Astrocyte (in vitro differentiated cells and primary cell): Measurements from ENCODE around the gene MED27. TPM values are rescaled to one million over a fixed set of nuclear protein-coding genes. Genes with fewer than 3 reads are reported as not detected.

Experiments
- DNase-seq: peaks from one replicate; pipeline ENCODE4 v3.0.0-alpha.2; 2010; ENCODE audit warnings: low read depth
- FAIRE-seq: peaks from 2 replicates; lab custom pipeline; 2011; peaks lifted over from hg19 to GRCh38; lab: Jason Lieb, UNC
- H2AFZ ChIP-seq: 2 replicates; pipeline ENCODE4 v1.6.0; 2012; ENCODE audit warnings: low read depth, low read length, inconsistent platforms
- H3K27ac ChIP-seq: 2 replicates; pipeline ENCODE4 v1.5.1; 2011; ENCODE audit warnings: low read depth, low read length, inconsistent platforms
- H3K27me3 ChIP-seq: 2 replicates; pipeline ENCODE4 v1.6.0; 2011; ENCODE audit warnings: low read length, inconsistent platforms; ENCODE audit not compliant: insufficient read depth
- H3K36me3 ChIP-seq: 2 replicates; pipeline ENCODE4 v1.5.1; 2011; ENCODE audit warnings: low read length, inconsistent platforms; ENCODE audit not compliant: insufficient read depth
- H3K4me1 ChIP-seq: 2 replicates; pipeline ENCODE4 v1.5.1; 2011; ENCODE audit warnings: low read length, inconsistent platforms; ENCODE audit not compliant: insufficient read depth
- H3K4me2 ChIP-seq: 2 replicates; pipeline ENCODE4 v1.6.0; 2012; ENCODE audit warnings: low read length, inconsistent platforms
- H3K4me3 ChIP-seq: 2 replicates; pipeline ENCODE4 v1.5.1; 2011; ENCODE audit warnings: low read depth, mild to moderate bottlenecking, low read length, inconsistent platforms; ENCODE audit not compliant: insufficient read depth
- H3K79me2 ChIP-seq: 2 replicates; pipeline ENCODE4 v1.6.0; 2012; ENCODE audit warnings: mild to moderate bottlenecking, low read length, inconsistent platforms; ENCODE audit not compliant: insufficient read depth
- H3K9ac ChIP-seq: 2 replicates; pipeline ENCODE4 v1.6.0; 2012; ENCODE audit warnings: mild to moderate bottlenecking, low read length, inconsistent platforms
- H3K9me3 ChIP-seq: 2 replicates; pipeline ENCODE4 v1.5.1; 2012; ENCODE audit warnings: low read depth, mild to moderate bottlenecking, low read length, inconsistent platforms; ENCODE audit not compliant: insufficient read depth
- H4K20me1 ChIP-seq: 2 replicates; pipeline ENCODE4 v1.6.0; 2012; ENCODE audit warnings: low read length, inconsistent platforms; ENCODE audit not compliant: insufficient read depth
- H3K27ac Mint-ChIP-seq: one replicate; pipeline ENCODE4 v1.8.0; 2021; ENCODE audit warnings: mild to moderate bottlenecking, mixed read lengths; ENCODE audit not compliant: unreplicated experiment
- H3K27me3 Mint-ChIP-seq: one replicate; pipeline ENCODE4 v1.8.0; 2021; ENCODE audit warnings: low read depth, mixed read lengths; ENCODE audit not compliant: unreplicated experiment
- H3K36me3 Mint-ChIP-seq: one replicate; pipeline ENCODE4 v1.8.0; 2021; ENCODE audit warnings: low read depth, mixed read lengths; ENCODE audit not compliant: unreplicated experiment
- H3K4me1 Mint-ChIP-seq: one replicate; pipeline ENCODE4 v1.8.0; 2021; ENCODE audit warnings: low read depth, mixed read lengths; ENCODE audit not compliant: unreplicated experiment
- H3K4me3 Mint-ChIP-seq: one replicate; pipeline ENCODE4 v1.8.0; 2021; ENCODE audit warnings: mild to moderate bottlenecking, moderate library complexity, mixed read lengths; ENCODE audit not compliant: unreplicated experiment
- H3K9me3 Mint-ChIP-seq: one replicate; pipeline ENCODE4 v1.8.0; 2021; ENCODE audit warnings: mild to moderate bottlenecking, mixed read lengths; ENCODE audit not compliant: unreplicated experiment
- EZH2 ChIP-seq: IDR thresholded peaks from 2 replicates; pipeline ENCODE4 v1.6.1; 2012; ENCODE audit warnings: mild to moderate bottlenecking, low read length, inconsistent platforms; ENCODE audit not compliant: insufficient read depth
- total RNA-seq: library from RNA; stranded (reverse); gene quantifications from 2 replicates; pipeline ENCODE4 v1.2.1, GENCODE V29; 2021
- TF ChIP-seq, protein P1 (sequence below): IDR thresholded peaks from 2 replicates; pipeline ENCODE4 v1.5.1; 2011; ENCODE audit warnings: low read depth, mild to moderate bottlenecking, inconsistent platforms, low read length, moderate library complexity; ENCODE audit not compliant: insufficient read depth

The MED27 gene
- total RNA-seq, 1 donor from 2014 or later, result 26.9 TPM

DNA sequence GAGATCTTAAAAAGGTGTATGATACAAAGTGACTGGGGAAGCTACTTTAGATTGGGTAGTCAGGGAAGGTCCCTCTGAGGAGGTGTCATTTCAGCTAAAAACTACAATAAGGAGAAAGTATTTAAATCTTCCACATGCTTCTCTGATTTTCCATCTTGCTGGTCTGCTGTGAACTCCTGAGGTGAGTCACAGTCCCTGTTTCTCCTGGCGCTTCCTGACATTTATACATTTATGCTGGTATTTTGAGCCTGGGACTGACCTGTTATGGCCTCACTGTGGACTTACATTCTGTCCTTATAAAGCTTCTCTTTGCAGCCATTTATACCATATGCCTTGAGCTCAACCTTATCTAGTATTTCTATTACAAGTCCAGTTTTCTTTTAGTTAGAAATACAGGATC, 95.1 kb downstream of the MED27 start:
- H3K27me3 Mint-ChIP-seq, result no peaks in the 10 kb centered on the region
- Histone ChIP-seq H2AFZ (no peak overlapping the region), H4K20me1 (peaks cover 67% of the 10 kb centered on the region), H3K9me3 (no peaks in the 10 kb centered on the region), H3K27ac (no peak overlapping the region), H3K4me1 (peaks cover 11% of the 10 kb centered on the region), H3K4me3 (no peak overlapping the region), H3K9ac (no peak overlapping the region), H3K36me3 (no peaks in the 10 kb centered on the region), H3K27me3 (no peaks in the 10 kb centered on the region), H3K79me2 (peaks cover 2% of the 10 kb centered on the region), H3K4me2 (no peak overlapping the region)
- H3K27ac Mint-ChIP-seq, result peak overlapping the region; percentile 42
- TF ChIP-seq, protein P1, sequence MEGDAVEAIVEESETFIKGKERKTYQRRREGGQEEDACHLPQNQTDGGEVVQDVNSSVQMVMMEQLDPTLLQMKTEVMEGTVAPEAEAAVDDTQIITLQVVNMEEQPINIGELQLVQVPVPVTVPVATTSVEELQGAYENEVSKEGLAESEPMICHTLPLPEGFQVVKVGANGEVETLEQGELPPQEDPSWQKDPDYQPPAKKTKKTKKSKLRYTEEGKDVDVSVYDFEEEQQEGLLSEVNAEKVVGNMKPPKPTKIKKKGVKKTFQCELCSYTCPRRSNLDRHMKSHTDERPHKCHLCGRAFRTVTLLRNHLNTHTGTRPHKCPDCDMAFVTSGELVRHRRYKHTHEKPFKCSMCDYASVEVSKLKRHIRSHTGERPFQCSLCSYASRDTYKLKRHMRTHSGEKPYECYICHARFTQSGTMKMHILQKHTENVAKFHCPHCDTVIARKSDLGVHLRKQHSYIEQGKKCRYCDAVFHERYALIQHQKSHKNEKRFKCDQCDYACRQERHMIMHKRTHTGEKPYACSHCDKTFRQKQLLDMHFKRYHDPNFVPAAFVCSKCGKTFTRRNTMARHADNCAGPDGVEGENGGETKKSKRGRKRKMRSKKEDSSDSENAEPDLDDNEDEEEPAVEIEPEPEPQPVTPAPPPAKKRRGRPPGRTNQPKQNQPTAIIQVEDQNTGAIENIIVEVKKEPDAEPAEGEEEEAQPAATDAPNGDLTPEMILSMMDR, result no peak
- TF ChIP-seq EZH2, result no peak
- H3K4me3 Mint-ChIP-seq, result no peak overlapping the region
- no peak for FAIRE-seq
- DNase-seq, result no peak
- no peaks in the 10 kb centered on the region for H3K9me3 Mint-ChIP-seq
- H3K4me1 Mint-ChIP-seq, result peaks cover 3% of the 10 kb centered on the region
- peaks cover 4% of the 10 kb centered on the region for H3K36me3 Mint-ChIP-seq

DNA sequence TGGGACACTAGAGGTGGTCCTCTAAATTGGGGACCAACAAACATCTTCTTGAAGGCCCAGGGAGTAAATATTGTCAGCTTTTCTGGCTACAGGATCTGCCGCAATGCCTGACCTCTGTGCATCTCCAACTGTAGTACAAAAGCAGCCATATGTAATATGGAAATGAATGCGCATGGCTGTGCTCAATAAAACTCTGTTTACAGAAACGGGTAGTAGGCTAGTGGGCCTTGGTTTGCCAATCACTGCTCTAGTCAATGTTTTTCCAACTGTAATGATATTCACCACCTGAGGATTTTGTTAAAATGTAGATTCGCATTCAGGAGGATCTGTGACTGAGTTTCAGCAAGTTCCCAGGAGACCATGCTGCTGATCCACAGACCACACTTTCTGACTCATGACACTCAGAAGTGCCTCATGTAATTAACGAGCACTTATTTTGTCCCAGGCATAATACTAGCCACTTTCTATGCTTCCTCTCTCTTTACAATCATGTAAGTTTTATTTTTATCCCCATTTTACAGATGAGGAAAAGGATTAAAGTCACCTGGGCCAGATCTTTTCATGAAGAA, 96.9 kb downstream of the MED27 start:
- H3K4me3 Mint-ChIP-seq, result no peak overlapping the region
- Histone ChIP-seq H3K36me3 (no peaks in the 10 kb centered on the region), H3K4me2 (no peak overlapping the region), H3K79me2 (peaks cover 5% of the 10 kb centered on the region), H4K20me1 (peaks cover 81% of the 10 kb centered on the region), H3K9ac (no peak overlapping the region), H2AFZ (no peak overlapping the region), H3K27ac (no peak overlapping the region), H3K4me3 (no peak overlapping the region), H3K4me1 (peaks cover 11% of the 10 kb centered on the region), H3K9me3 (no peaks in the 10 kb centered on the region), H3K27me3 (no peaks in the 10 kb centered on the region)
- TF ChIP-seq, protein P1, result no peak
- TF ChIP-seq EZH2, result no peak
- no peak for FAIRE-seq
- no peak overlapping the region for H3K27ac Mint-ChIP-seq
- H3K27me3 Mint-ChIP-seq, result no peaks in the 10 kb centered on the region
- H3K4me1 Mint-ChIP-seq, result peaks cover 5% of the 10 kb centered on the region
- H3K36me3 Mint-ChIP-seq, result peaks cover 4% of the 10 kb centered on the region
- no peaks in the 10 kb centered on the region for H3K9me3 Mint-ChIP-seq
- DNase-seq, result peak; percentile 72

DNA sequence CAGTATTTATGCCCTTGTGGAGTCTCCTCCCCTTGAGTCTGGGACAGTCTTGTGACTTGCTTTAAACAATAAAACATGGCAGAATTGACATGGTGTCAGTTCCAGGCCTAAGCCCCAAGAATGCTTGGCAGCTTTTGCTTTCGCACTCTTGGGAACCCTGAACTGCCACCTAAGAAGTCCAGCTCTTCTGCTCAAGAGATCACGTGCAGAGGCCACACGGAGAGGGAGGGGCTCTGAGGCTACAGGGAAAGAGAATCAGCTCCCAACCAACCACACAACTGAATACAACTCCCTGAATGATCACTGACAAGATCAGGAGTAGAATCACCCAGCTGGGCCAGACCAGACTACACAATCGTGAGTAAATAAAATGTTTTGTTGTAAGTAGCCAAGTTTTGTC, 97.6 kb downstream of the MED27 start:
- H3K9me3 Mint-ChIP-seq, result no peaks in the 10 kb centered on the region
- Histone ChIP-seq H3K9me3 (no peaks in the 10 kb centered on the region), H3K4me2 (no peak overlapping the region), H3K79me2 (peaks cover 6% of the 10 kb centered on the region), H4K20me1 (peaks cover 82% of the 10 kb centered on the region), H3K27ac (no peak overlapping the region), H2AFZ (no peak overlapping the region), H3K9ac (no peak overlapping the region), H3K36me3 (no peaks in the 10 kb centered on the region), H3K4me3 (no peak overlapping the region), H3K27me3 (no peaks in the 10 kb centered on the region), H3K4me1 (peaks cover 8% of the 10 kb centered on the region)
- H3K27ac Mint-ChIP-seq, result no peak overlapping the region
- FAIRE-seq, result no peak
- no peak for DNase-seq
- TF ChIP-seq, protein P1, result no peak
- no peak for TF ChIP-seq EZH2
- H3K36me3 Mint-ChIP-seq, result peaks cover 4% of the 10 kb centered on the region
- H3K27me3 Mint-ChIP-seq, result no peaks in the 10 kb centered on the region
- no peak overlapping the region for H3K4me3 Mint-ChIP-seq
- H3K4me1 Mint-ChIP-seq, result peaks cover 10% of the 10 kb centered on the region
